ENCODE measurements around the gene ELOVL5. TPM values are rescaled to one million over a fixed set of nuclear protein-coding genes. Genes with fewer than 3 reads are reported as not detected.

Gene ELOVL5
- total RNA-seq, 2 experiments from 2014 or later, result 101 to 110 TPM

GRCh38 chr6:53302678-53303360 is 45.9 kb downstream of the ELOVL5 start:
- no peak for DNase-seq
- peak overlapping the region; percentile 71 for H3K4me3 Mint-ChIP-seq
- peaks cover 57% of the 10 kb centered on the region for H3K4me1 Mint-ChIP-seq
- peak overlapping the region; percentile 79 for H3K27ac Mint-ChIP-seq
- H3K27me3 Mint-ChIP-seq, result no peaks in the 10 kb centered on the region
- peak; percentile 78 for ATAC-seq (ENCODE audit: low read depth)
- H3K36me3 Mint-ChIP-seq, result peaks cover 10% of the 10 kb centered on the region
- POLR2A ChIA-PET, result interaction anchor here (2.1 to 4.0 kb wide), 3 partner anchors 10 to 57 kb away, joined by 5 to 20 read pairs (median 17); partner anchors contain the start of gene ELOVL5
- no peaks in the 10 kb centered on the region for H3K9me3 Mint-ChIP-seq

DNA sequence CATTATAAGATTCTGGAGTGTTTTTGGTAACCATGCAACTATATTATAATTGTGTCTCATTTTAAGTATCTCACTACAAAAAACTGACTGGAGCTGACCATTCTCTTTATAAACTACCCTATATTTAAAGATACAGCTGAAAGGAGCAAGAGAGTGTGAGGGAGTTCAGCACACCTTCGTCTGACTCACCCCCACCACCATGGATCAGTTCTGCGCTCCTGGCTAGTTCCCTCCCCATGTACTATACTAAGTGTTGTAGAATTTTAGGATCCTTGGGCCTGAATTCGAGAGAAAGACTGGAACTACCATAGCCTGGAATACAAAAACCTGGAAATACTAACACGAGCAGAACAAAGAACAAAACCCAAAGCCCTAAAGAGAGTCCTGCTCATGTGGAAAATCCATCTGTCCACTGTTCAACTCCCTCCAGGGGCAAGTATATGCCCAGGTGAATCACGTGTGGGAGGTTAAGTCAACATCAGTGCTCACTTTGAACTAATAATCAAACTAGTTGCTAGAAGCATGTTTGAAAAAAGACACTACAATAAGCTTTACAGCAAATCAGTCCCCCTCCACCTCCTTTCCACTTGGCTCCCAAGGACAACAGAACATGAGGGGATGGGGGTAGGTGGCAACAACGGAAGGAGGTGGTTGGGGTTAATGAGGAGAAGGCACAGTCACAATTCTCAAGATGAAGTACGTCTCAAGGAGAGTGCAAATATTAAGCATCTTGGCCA is 46.8 kb downstream of the ELOVL5 start:
- Mint-ChIP-seq H3K36me3 (peaks cover 10% of the 10 kb centered on the region), H3K9me3 (no peaks in the 10 kb centered on the region), H3K27ac (peak overlapping the region; percentile 81), H3K4me3 (peak overlapping the region; percentile 64), H3K27me3 (no peaks in the 10 kb centered on the region), H3K4me1 (peaks cover 50% of the 10 kb centered on the region)
- no peak for ATAC-seq (ENCODE audit: low read depth)
- POLR2A ChIA-PET, result interaction anchor here (1.2 to 4.0 kb wide), 5 partner anchors 11 to 58 kb away, joined by 4 to 20 read pairs (median 5); partner anchors contain the start of gene ELOVL5
- no peak for DNase-seq

DNA sequence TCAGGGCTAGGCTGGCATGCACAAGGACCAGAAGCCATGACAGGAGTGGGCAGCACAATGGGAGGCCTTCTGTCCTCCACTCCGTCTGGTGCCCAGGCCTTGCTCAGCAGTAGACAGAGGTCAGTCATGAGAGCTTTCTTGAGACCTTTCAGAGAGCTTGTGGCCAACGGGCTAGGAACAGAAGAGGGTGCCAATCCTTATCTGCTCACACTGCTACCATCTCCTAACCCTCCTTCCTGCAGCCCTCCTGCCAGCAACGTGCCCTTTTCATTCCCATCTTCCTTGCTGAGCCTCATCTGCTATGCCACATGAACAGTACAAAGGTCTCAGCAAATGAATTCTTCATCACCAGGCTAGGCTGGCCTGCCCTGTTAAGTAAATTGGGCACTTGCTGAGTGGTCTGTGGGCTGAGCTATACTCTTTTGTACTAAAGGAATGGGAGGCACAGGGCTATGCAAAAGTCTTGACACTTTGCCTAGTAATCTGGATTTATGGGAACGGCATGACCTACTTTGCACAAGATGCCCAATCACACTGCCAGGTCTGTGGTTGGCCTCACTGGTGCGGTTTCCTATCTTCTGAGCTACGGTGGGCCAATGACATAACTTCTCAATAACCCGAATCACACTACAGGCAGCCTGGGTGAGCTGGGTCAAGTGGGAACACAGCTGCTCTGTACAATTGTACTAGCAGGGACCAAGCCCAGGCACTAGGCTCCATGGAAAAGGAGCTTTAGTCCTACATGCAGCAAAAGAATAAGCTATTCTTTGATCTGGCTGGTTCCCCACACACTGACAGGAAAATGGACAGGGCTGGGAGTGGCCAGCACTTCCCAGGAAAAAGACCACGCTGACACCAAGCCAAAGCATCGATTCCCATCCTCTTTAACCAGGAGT is 47.8 kb downstream of the ELOVL5 start:
- Mint-ChIP-seq H3K4me1 (peaks cover 44% of the 10 kb centered on the region), H3K4me3 (peak overlapping the region; percentile 18), H3K27me3 (no peaks in the 10 kb centered on the region), H3K27ac (peak overlapping the region; percentile 5), H3K9me3 (no peaks in the 10 kb centered on the region), H3K36me3 (peaks cover 10% of the 10 kb centered on the region)
- ATAC-seq (ENCODE audit: low read depth), result peak; percentile 16
- no peak for DNase-seq
- POLR2A ChIA-PET, result interaction anchor here (0.9 to 4.0 kb wide), 5 partner anchors 11 to 59 kb away, joined by 3 to 17 read pairs (median 4); partner anchors contain the start of gene ELOVL5

GRCh38 chr6:53299331-53300005 is 49.3 kb downstream of the ELOVL5 start:
- H3K27ac Mint-ChIP-seq, result no peak overlapping the region
- H3K9me3 Mint-ChIP-seq, result no peaks in the 10 kb centered on the region
- ATAC-seq (ENCODE audit: low read depth) (no peak), DNase-seq (no peak)
- peaks cover 51% of the 10 kb centered on the region for H3K4me1 Mint-ChIP-seq
- POLR2A ChIA-PET, result interaction anchor here (0.9 kb wide), 1 partner anchor 48 kb away, joined by 3 read pairs; no protein-coding TSS in a partner anchor
- no peaks in the 10 kb centered on the region for H3K27me3 Mint-ChIP-seq
- no peak overlapping the region for H3K4me3 Mint-ChIP-seq
- H3K36me3 Mint-ChIP-seq, result peaks cover 7% of the 10 kb centered on the region

DNA sequence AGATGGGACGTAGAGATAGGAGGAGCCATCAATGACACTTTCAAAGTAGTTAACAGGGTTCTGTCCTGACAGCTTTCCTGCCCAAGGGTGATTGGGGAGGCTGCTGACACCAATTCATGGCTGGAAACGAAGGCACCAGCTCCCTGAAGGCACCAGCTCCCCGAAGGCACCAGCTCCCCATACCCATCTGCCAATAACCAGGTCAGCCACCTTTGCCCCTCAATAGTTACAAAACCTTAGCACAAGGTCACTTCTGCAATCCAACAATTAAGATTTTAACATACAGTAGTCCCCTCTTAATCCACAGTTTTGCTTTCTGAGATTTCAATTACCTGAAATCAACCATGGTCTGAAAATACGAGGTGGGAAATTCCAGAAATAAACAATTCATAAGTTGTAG is 51.7 kb downstream of the ELOVL5 start:
- POLR2A ChIA-PET, result no interaction called here
- no peak overlapping the region for H3K4me3 Mint-ChIP-seq
- H3K9me3 Mint-ChIP-seq, result no peaks in the 10 kb centered on the region
- ATAC-seq (ENCODE audit: low read depth) (no peak), DNase-seq (no peak)
- H3K27me3 Mint-ChIP-seq, result no peaks in the 10 kb centered on the region
- H3K36me3 Mint-ChIP-seq, result peaks cover 9% of the 10 kb centered on the region
- peaks cover 35% of the 10 kb centered on the region for H3K4me1 Mint-ChIP-seq
- no peak overlapping the region for H3K27ac Mint-ChIP-seq

DNA sequence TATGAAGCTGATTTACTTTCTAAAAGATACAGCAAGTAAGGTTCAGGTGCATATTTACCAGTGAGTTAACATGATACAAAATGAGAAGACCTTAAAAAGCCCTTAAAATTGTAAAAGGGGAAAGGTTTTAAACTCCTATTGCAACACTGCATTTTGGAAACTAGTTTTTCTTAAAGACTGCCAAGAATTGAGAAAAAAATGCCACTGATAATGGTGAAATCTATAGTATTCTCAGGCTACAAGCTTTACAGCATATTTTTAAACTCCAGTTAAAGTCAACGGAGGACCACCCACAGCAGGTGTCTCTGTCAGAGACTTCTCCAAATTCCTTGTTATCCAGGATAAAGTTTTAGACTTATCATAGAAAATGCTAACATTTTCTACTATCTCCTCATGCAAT is 53.6 kb downstream of the ELOVL5 start:
- POLR2A ChIA-PET, result interaction anchor here (1.1 kb wide), 1 partner anchor 64 kb away, joined by 4 read pairs; no protein-coding TSS in a partner anchor

GRCh38 chr6:53294611-53295010 is 54.1 kb downstream of the ELOVL5 start:
- H3K4me3 Mint-ChIP-seq, result no peak overlapping the region
- H3K9me3 Mint-ChIP-seq, result no peaks in the 10 kb centered on the region
- H3K27me3 Mint-ChIP-seq, result no peaks in the 10 kb centered on the region
- DNase-seq (no peak), ATAC-seq (ENCODE audit: low read depth) (no peak)
- POLR2A ChIA-PET, result interaction anchor here (1.1 kb wide), 1 partner anchor 65 kb away, joined by 4 read pairs; no protein-coding TSS in a partner anchor
- peaks cover 35% of the 10 kb centered on the region for H3K4me1 Mint-ChIP-seq
- H3K36me3 Mint-ChIP-seq, result peaks cover 11% of the 10 kb centered on the region
- H3K27ac Mint-ChIP-seq, result peak overlapping the region; percentile 43

More for the DNA sequence above, 53.6 kb downstream of the ELOVL5 start:
- no peak for ATAC-seq (ENCODE audit: low read depth)
- Mint-ChIP-seq H3K4me1 (peaks cover 36% of the 10 kb centered on the region), H3K4me3 (no peak overlapping the region), H3K27me3 (no peaks in the 10 kb centered on the region), H3K27ac (peak overlapping the region; percentile 43), H3K36me3 (peaks cover 8% of the 10 kb centered on the region), H3K9me3 (no peaks in the 10 kb centered on the region)
- DNase-seq, result no peak

DNA sequence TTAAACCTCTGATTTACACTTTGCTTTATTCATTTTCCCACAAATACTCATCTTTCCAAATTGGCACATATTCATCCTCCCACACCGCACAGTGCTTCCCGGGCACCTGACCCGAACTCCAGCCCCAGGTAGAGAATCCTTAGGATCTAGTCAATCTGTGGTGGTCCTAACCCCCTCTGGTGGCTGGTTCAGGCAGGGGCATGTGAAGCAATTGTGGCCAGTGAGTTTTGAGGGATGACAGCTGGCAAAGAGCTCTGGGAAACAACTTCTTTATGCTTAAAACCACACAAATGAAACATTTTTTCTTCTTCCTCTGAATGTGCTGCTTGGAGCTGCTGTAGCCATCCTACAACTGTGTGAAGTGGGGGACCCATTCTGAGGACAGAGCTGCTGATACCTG is 54.7 kb downstream of the ELOVL5 start:
- Mint-ChIP-seq H3K36me3 (peaks cover 9% of the 10 kb centered on the region), H3K27me3 (no peaks in the 10 kb centered on the region), H3K4me3 (no peak overlapping the region), H3K9me3 (no peaks in the 10 kb centered on the region), H3K27ac (no peak overlapping the region), H3K4me1 (peaks cover 31% of the 10 kb centered on the region)
- POLR2A ChIA-PET, result interaction anchor here (1.1 kb wide), 1 partner anchor 66 kb away, joined by 4 read pairs; no protein-coding TSS in a partner anchor
- DNase-seq (no peak), ATAC-seq (ENCODE audit: low read depth) (no peak)

DNA sequence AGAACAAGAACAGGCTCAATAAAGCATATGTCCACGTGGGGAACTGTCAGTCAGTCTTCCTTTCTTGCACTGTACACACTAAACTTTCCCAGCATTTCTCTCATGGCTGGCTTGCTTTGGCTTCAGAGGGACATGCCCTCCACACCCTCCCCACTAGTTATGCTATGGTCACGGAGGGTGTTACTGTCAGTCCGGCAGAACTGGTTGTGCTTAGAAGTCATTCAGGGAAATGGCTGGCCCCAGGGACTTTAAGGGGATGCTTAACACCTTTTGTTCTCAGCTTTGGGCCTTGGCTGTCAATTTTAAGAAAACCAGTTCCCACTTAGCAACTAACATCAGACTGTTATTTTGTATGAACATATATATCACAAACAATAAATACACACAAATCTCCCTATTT is 55.1 kb downstream of the ELOVL5 start:
- Mint-ChIP-seq H3K4me1 (peaks cover 29% of the 10 kb centered on the region), H3K9me3 (no peaks in the 10 kb centered on the region), H3K4me3 (no peak overlapping the region), H3K27me3 (no peaks in the 10 kb centered on the region), H3K27ac (peak overlapping the region; percentile 30), H3K36me3 (peaks cover 8% of the 10 kb centered on the region)
- ATAC-seq (ENCODE audit: low read depth), result no peak
- no peak for DNase-seq
- POLR2A ChIA-PET, result no interaction called here

DNA sequence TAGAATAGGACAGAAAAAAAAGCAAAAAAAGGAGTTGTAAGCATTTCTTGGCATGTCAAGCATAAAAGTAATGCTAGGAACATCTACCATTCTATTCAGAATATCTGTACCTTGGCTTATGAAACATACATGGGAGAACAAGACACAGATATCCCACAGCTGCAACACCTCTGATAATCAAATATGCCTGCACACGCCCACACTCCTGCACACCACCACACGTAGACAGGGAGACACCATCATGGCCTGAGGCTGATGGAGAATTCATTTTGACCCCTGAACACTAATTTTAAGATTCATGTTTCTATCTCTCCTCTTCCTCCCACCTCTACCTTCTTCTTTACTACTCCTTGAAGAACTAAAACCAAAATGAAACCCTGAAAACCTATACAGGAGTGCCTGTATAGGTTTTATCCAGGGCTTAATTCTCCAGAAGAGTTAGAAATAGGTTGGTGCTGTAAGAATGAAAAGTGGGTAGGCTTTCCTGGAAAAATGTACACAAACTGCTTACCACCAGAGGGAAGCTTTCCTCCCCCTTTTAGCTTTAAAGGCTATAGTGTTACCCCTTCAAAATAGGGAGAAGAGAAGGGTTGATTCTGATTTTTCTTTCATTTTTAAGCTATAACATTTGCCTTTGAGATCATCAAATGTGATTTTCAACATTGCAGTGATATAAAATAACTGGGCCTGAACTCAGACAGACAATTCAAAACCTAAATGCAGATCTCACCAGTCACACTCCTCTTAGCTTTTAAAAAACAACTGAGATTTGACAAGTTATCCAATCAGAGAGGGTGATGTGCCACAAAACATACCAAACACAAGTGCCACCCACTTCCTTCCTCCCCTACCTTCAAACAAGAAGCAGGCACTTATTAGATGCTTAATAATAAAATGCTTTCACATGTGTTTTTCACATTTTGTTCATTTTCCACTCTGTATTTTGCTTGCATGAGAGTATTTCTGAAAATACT is 57.9 kb downstream of the ELOVL5 start:
- Mint-ChIP-seq H3K4me1 (peaks cover 25% of the 10 kb centered on the region), H3K27me3 (no peaks in the 10 kb centered on the region), H3K27ac (peak overlapping the region; percentile 35), H3K36me3 (peaks cover 19% of the 10 kb centered on the region), H3K4me3 (no peak overlapping the region), H3K9me3 (no peaks in the 10 kb centered on the region)
- ATAC-seq (ENCODE audit: low read depth), result peak; percentile 58
- no peak for DNase-seq
- POLR2A ChIA-PET, result interaction anchor here (2.1 kb wide), 1 partner anchor 57 kb away, joined by 6 read pairs; the partner anchor contains the start of gene ELOVL5

GRCh38 chr6:53287336-53288225 is 61.2 kb downstream of the ELOVL5 start:
- peaks cover 20% of the 10 kb centered on the region for H3K4me1 Mint-ChIP-seq
- peaks cover 19% of the 10 kb centered on the region for H3K36me3 Mint-ChIP-seq
- H3K27ac Mint-ChIP-seq, result no peak overlapping the region

More at GRCh38 chr6:53287336-53288225, 61.2 kb downstream of the ELOVL5 start:
- Mint-ChIP-seq H3K27me3 (no peaks in the 10 kb centered on the region), H3K4me3 (no peak overlapping the region), H3K9me3 (no peaks in the 10 kb centered on the region)
- DNase-seq (no peak), ATAC-seq (ENCODE audit: low read depth) (no peak)
- POLR2A ChIA-PET, result no interaction called here

Measured in activated naive CD8-positive, alpha-beta T cell treated with anti-CD3 and anti-CD28 coated beads, Interleukin-2, amount 10 ng/mL, durations not matched to agents 7 days and 5 days (primary cell).